GM12878 (cell line): ENCODE measurements around the gene VAC14. TPM values are rescaled to one million over a fixed set of nuclear protein-coding genes. Genes with fewer than 3 reads are reported as not detected.

Source experiments
- ATAC-seq: fragments of 200-7000 bp; cut with Tn5 transposase; 3 replicates; pipeline ENCODE4 v1.9.1; 2020; ENCODE audit warnings: mild to moderate bottlenecking, moderate library complexity
- BruUV-seq: library from RNA; stranded (reverse); fragments of 400-500 nt; replicated peaks from 2 replicates; lab custom pipeline; 2021; lab: Mats Ljungman, UMichigan
- CTCF ChIA-PET: fragments of 300-600 bp; sonication (Branson Sonifier 250); formaldehyde crosslinking; extraction: SDS; loops from one replicate; lab custom pipeline; 2021; ENCODE audit warnings: inconsistent platforms; lab: Yijun Ruan, JAX
- POLR2A ChIA-PET: fragments of 350-600 bp; formaldehyde crosslinking; extraction: SDS; loops from one replicate; lab custom pipeline; 2021; ENCODE audit warnings: inconsistent platforms; lab: Charles Lee
- RAD21 ChIA-PET: fragments of 300-600 bp; sonication (Branson Sonifier 250); formaldehyde crosslinking; loops from one replicate; lab custom pipeline; 2023; ENCODE audit warnings: antibody characterized with exemption; ENCODE audit not compliant: unreplicated experiment; lab: Charles Lee
- SMC1A ChIA-PET: fragments of 300-600 bp; sonication (Branson Sonifier 250); formaldehyde crosslinking; loops from one replicate; lab custom pipeline; 2023; ENCODE audit not compliant: unreplicated experiment, uncharacterized antibody; lab: Charles Lee
- DNase-seq: peaks from one replicate; pipeline ENCODE4 v3.0.0-alpha.2; 2011; ENCODE audit warnings: low read depth, low spot score
- FAIRE-seq: peaks from 3 replicates; lab custom pipeline; 2011; peaks lifted over from hg19 to GRCh38; lab: Jason Lieb, UNC
- H2AFZ ChIP-seq: 2 replicates; pipeline ENCODE4 v1.6.0; 2011; ENCODE audit warnings: low read depth, low read length, control low read depth; ENCODE audit not compliant: control insufficient read depth
- H3K27ac ChIP-seq: 2 replicates; pipeline ENCODE4 v1.5.1; 2011; ENCODE audit warnings: control low read depth; ENCODE audit not compliant: control insufficient read depth, insufficient read depth
- H3K27me3 ChIP-seq, 2 experiments: replicated peaks in 1 of 2; 2 replicates each; pipeline versions ENCODE4 v1.6.0 to v1.6.1; 2011; ENCODE audit warnings: low read length in 1 of 2; ENCODE audit not compliant: control insufficient read depth in 2 of 2, insufficient read depth in 2 of 2
- H3K36me3 ChIP-seq, 2 experiments: 2 replicates each; pipeline ENCODE4 v1.5.1; 2011; ENCODE audit warnings: low read length in 1 of 2; ENCODE audit not compliant: control insufficient read depth in 2 of 2, insufficient read depth in 2 of 2
- H3K4me1 ChIP-seq: 2 replicates; pipeline ENCODE4 v1.6.1; 2011; ENCODE audit warnings: mild to moderate bottlenecking, low read length, moderate library complexity, mixed read lengths; ENCODE audit not compliant: control insufficient read depth, insufficient read depth
- H3K4me2 ChIP-seq: 2 replicates; pipeline ENCODE4 v1.6.0; 2011; ENCODE audit warnings: control low read depth; ENCODE audit not compliant: control insufficient read depth, insufficient read depth
- H3K4me3 ChIP-seq: fragments of 200-600 bp; sonication (generic); 2 replicates; pipeline ENCODE4 v1.5.1; 2016
- H3K79me2 ChIP-seq: 2 replicates; pipeline ENCODE4 v1.6.0; 2011; ENCODE audit warnings: low read length; ENCODE audit not compliant: control insufficient read depth, insufficient read depth
- H3K9ac ChIP-seq: 2 replicates; pipeline ENCODE4 v1.8.0; 2011; ENCODE audit warnings: low read length, control low read depth, mixed read lengths; ENCODE audit not compliant: control insufficient read depth, insufficient read depth
- H3K9me3 ChIP-seq: replicated peaks from 3 replicates; pipeline ENCODE4 v1.5.1; 2011; ENCODE audit warnings: mild to moderate bottlenecking, low read length; ENCODE audit not compliant: control insufficient read depth, insufficient read depth
- H4K20me1 ChIP-seq: 2 replicates; pipeline ENCODE4 v1.6.0; 2011; ENCODE audit not compliant: control insufficient read depth, insufficient read depth
- IKZF1 ChIP-seq: fragments of 450-650 bp; conservative IDR thresholded peaks from 2 replicates; pipeline ENCODE4 v1.6.1; 2017; ENCODE audit warnings: antibody characterized with exemption, mild to moderate bottlenecking
- MEF2B ChIP-seq: fragments of 450-650 bp; IDR thresholded peaks from 2 replicates; pipeline ENCODE4 v1.6.1; 2018; ENCODE audit warnings: mild to moderate bottlenecking, moderate library complexity; ENCODE audit not compliant: partially characterized antibody, poor library complexity, severe bottlenecking
- MYB ChIP-seq: fragments of 150-350 bp; IDR thresholded peaks from 2 replicates; pipeline ENCODE4 v1.6.1; 2014; ENCODE audit warnings: mild to moderate bottlenecking, low read depth, low read length, borderline replicate concordance
- NFIC ChIP-seq: IDR thresholded peaks from 2 replicates; pipeline ENCODE4 v1.6.1; 2012; ENCODE audit warnings: low read depth, mild to moderate bottlenecking, inconsistent platforms, low read length, moderate library complexity
- PBX3 ChIP-seq: IDR thresholded peaks from 2 replicates; pipeline ENCODE4 v1.6.1; 2011; ENCODE audit warnings: mild to moderate bottlenecking, low read depth, low read length, moderate library complexity; ENCODE audit not compliant: insufficient replicate concordance
- SMAD1 ChIP-seq: fragments of 450-650 bp; IDR thresholded peaks from 2 replicates; pipeline ENCODE4 v1.6.1; 2018; ENCODE audit warnings: mild to moderate bottlenecking, low read depth; ENCODE audit not compliant: partially characterized antibody
- ZNF622 ChIP-seq: fragments of 450-650 bp; IDR thresholded peaks from 2 replicates; pipeline ENCODE4 v1.6.1; 2017; ENCODE audit warnings: mild to moderate bottlenecking, inconsistent platforms
- WGBS: methylation state at CpG from one replicate; pipeline ENCODE4 v1.1.6; 2016; ENCODE audit warnings: low lambda C conversion rate; ENCODE audit not compliant: insufficient replicate concordance, insufficient coverage; ENCODE audit errors: missing lambda C conversion rate; 5-methylcytosine and 5-hydroxymethylcytosine counted together
- in situ Hi-C: fragments of 300-500 bp; cut with MboI; formaldehyde crosslinking; loops from 9 replicates; pipeline ENCODE4 v1.14.3; 2018; ENCODE audit warnings: mixed read lengths
- intact Hi-C: fragments of 100-400 bp; cut with micrococcal nuclease; formaldehyde crosslinking; loops from one replicate; pipeline ENCODE4 v1.14.2; 2022; ENCODE audit not compliant: unreplicated experiment
- polyA plus RNA-seq, 11 experiments: library from polyadenylated mRNA; depleted of rRNA in 4 of 11; unstranded in 6 of 11; stranded (reverse) in 5 of 11; fragments of >200 nt; fragmentation: Nextera tagmentation in 4 of 11; fragmentation: Illumina TruSeq in 1 of 11; extraction: Ambion mirVana in 4 of 11; extraction: Trizol in 1 of 11; gene quantifications; 1 replicate in 1 of 11; 2 replicates in 10 of 11; pipeline versions ENCODE4 v1.2.1 to v1.2.3, GENCODE V29; 2011 to 2016; ENCODE audit warnings: inconsistent platforms in 2 of 11, missing spikeins in 2 of 11, low read depth in 1 of 11
- total RNA-seq, 4 experiments: library from RNA; depleted of rRNA in 3 of 4; stranded (reverse); fragments of >200 nt in 3 of 4; fragmentation: Illumina TruSeq in 1 of 4; extraction: Trizol in 1 of 4; gene quantifications; 2 replicates each; pipeline versions ENCODE4 v1.2.1 to v1.2.3, GENCODE V29; 2013 to 2021

The VAC14 gene
- total and polyA plus RNA-seq, 10 of the 15 experiments (the other 5 are each of a cell fraction or from before 2014, with no cell fraction given): 1.3 to 45.5 (median 25.5) TPM

DNA sequence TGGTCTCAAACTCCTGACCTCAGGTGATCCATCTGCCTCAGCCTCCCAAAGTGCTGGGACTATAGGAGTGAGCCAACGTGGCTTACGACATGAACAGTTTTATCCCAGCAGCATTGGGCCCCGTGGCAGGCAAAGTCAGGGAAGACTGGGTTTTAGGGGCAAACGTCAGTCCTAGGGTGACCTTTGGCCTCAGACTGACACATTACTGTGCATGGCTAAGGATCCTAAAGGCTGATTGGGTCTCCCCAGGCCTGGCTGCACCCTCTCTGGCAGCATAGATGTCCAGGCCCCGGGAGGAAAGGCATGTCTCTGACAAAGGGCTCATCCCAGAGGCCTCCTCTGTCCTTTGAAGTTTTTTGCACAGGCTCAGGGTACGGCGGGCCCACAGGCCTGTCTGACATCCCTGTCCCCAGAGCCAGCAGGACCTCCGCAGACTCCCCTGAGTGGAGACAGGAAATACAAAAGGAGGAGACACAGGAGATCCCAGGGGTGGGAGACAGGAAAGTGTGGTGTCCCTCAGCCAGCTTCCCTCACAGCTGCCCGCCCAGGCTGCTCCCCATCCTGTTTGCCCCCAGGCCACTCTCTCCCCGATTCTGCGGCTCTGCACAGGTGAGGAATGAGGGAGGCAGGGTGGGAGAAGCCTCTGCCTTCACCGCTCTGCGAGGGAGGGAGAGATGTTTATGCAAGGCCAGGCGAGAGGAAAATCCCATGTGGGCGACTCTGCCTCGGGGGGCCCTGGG is 60.6 kb downstream of the VAC14 start (continued):
- no peak for TF ChIP-seq MEF2B
- TF ChIP-seq ZNF622: no peak
- no peak for TF ChIP-seq PBX3
- no peak for TF ChIP-seq IKZF1
- TF ChIP-seq MYB: no peak

DNA sequence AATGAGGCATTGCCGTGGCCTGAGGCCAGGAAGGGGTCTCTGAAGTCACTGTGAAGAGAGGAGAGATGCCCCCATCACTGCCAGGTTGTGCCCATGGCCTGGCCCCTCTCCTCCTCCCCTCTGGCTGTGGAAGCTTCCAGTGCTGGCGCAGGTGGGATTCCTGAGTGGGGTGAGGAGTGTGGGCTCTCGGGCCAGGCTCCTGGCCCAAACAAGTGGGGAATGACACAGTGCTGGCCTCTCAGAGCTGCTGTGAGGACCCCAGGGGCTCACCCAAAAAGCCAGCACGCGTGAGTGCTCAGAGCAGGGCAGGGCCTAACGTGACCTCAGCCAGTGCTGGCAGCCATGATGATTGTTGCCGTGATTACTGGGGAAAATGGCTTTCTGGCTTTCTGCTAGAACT is 61.6 kb downstream of the VAC14 start:
- no TSS peak for BruUV-seq
- Histone ChIP-seq H3K36me3 (peaks cover 9 to 13% of the 10 kb centered on the region in 2 experiments; a peak in 3 of 4 replicates), H3K4me2 (no peak overlapping the region), H3K4me3 (no peak overlapping the region), H3K27me3 (no peaks in the 10 kb centered on the region), H3K79me2 (no peaks in the 10 kb centered on the region), H3K9ac (no peak overlapping the region), H2AFZ (no peak overlapping the region), H4K20me1 (no peaks in the 10 kb centered on the region), H3K9me3 (no peaks in the 10 kb centered on the region; the same call in 2 of the 3 replicates), H3K4me1 (peaks cover 22% of the 10 kb centered on the region), H3K27ac (no peak overlapping the region)
- SMC1A ChIA-PET: no interaction called here
- POLR2A ChIA-PET: no interaction called here
- in situ Hi-C loops: no loop called here
- WGBS: 98% methylated on average over 7 of the region's 7 CpGs
- CTCF ChIA-PET: interaction anchor here (2.6 kb wide), 1 partner anchor 32 kb away, joined by 18 read pairs; no protein-coding TSS in a partner anchor
- ATAC-seq (no peak), DNase-seq (no peak), FAIRE-seq (no peak)
- TF ChIP-seq SMAD1 (no peak), NFIC (no peak)
- RAD21 ChIA-PET: no interaction called here
- intact Hi-C loops: no loop called here
